Spleen (tissue), 11 donors: Measurements from ENCODE around the gene PARP9. TPM values are rescaled to one million over a fixed set of nuclear protein-coding genes. Genes with fewer than 3 reads are reported as not detected.
"Not testable (repeated sequence)": the region's sequence is repeated elsewhere in the genome, so short reads cannot be mapped to it uniquely, and the experiment has no call there.

Experiments
- DNase-seq: peaks from one replicate; pipeline ENCODE4 v3.0.0-alpha.2; 2020
- H3K27ac ChIP-seq, 8 donors: fragments of 200-600 bp; sonication (generic) in 7 of 8; 1 replicate in 4 of 8; 2 replicates in 4 of 8; pipeline versions ENCODE4 v1.5.0 to v1.8.0; 2016 to 2021; ENCODE audit warnings: inconsistent platforms in 4 of 8, mild to moderate bottlenecking in 4 of 8, moderate library complexity in 1 of 8
- H3K27me3 ChIP-seq, 7 donors: fragments of 200-600 bp; sonication (generic) in 6 of 7; replicated peaks in 1 of 7; 1 replicate in 4 of 7; 2 replicates in 3 of 7; pipeline versions ENCODE4 v1.5.0 to v1.8.0; 2016 to 2021; ENCODE audit warnings: inconsistent platforms in 3 of 7, mild to moderate bottlenecking in 1 of 7
- H3K36me3 ChIP-seq, 6 donors: fragments of 200-600 bp; sonication (generic) in 5 of 6; 1 replicate in 4 of 6; 2 replicates in 2 of 6; pipeline versions ENCODE4 v1.5.0 to v1.8.0; 2016 to 2021; ENCODE audit warnings: inconsistent platforms in 2 of 6
- H3K4me1 ChIP-seq, 6 donors: fragments of 200-600 bp; sonication (generic) in 5 of 6; 1 replicate in 3 of 6; 2 replicates in 3 of 6; pipeline versions ENCODE4 v1.5.0 to v1.8.0; 2016 to 2021; ENCODE audit warnings: inconsistent platforms in 3 of 6
- H3K4me3 ChIP-seq, 8 donors: fragments of 200-600 bp; sonication (generic) in 7 of 8; 1 replicate in 4 of 8; 2 replicates in 4 of 8; pipeline versions ENCODE4 v1.5.0 to v1.8.0; 2016 to 2021; ENCODE audit warnings: inconsistent platforms in 4 of 8, mild to moderate bottlenecking in 4 of 8, moderate library complexity in 2 of 8
- H3K9me3 ChIP-seq, 8 donors: fragments of 200-600 bp; sonication (generic) in 7 of 8; 1 replicate in 4 of 8; 2 replicates in 4 of 8; pipeline versions ENCODE4 v1.5.0 to v1.8.0; 2016 to 2021; ENCODE audit warnings: inconsistent platforms in 4 of 8
- CTCF ChIP-seq, 11 experiments: fragments of 200-600 bp in 7 of 11; fragments of 450-650 bp in 4 of 11; sonication (generic) in 4 of 11; IDR thresholded peaks in 8 of 11; conservative IDR thresholded peaks in 3 of 11; 1 replicate in 7 of 11; 2 replicates in 4 of 11; pipeline versions ENCODE4 v1.4.0 to v1.8.0; 2016 to 2021; ENCODE audit warnings: antibody characterized with exemption in 11 of 11, inconsistent platforms in 4 of 11, mild to moderate bottlenecking in 1 of 11
- POLR2A ChIP-seq, 3 donors: fragments of 450-650 bp; IDR thresholded peaks; one replicate each; pipeline ENCODE4 v1.5.1; 2017; ENCODE audit warnings: antibody characterized with exemption in 3 of 3, mild to moderate bottlenecking in 1 of 3
- POLR2AphosphoS5 ChIP-seq, 3 donors: sonication (generic); formaldehyde crosslinking; IDR thresholded peaks; one replicate each; pipeline ENCODE4 v1.5.1; 2017; ENCODE audit warnings: antibody characterized with exemption in 3 of 3
- WGBS, 5 donors: extraction: QIAGEN DNeasy Blood & Tissue Kit in 3 of 5; methylation state at CpG; one replicate each; pipeline versions ENCODE4 v1.1.5 to v1.1.7; 2013 to 2018; 5-methylcytosine and 5-hydroxymethylcytosine counted together
- intact Hi-C: fragments of 100-400 bp; cut with DNase I; formaldehyde crosslinking; loops from one replicate; pipeline ENCODE4 v1.15.0; 2023; ENCODE audit warnings: low total_unique reads
- polyA plus RNA-seq, 3 donors: library from polyadenylated mRNA; stranded (reverse); fragments of 200-250 nt; gene quantifications; one replicate each; pipeline ENCODE4 v1.2.1, GENCODE V29; 2013
- total RNA-seq, 7 donors: library from RNA; depleted of rRNA in 3 of 7; stranded (reverse); fragments of >200 nt in 3 of 7; fragmentation: NEBNext Ultra II Directional in 4 of 7; extraction: Animal tissue kit (Norgen Biotek cat#: 25700) in 4 of 7; gene quantifications; one replicate each; pipeline versions ENCODE4 v1.1.0 to v1.2.1, GENCODE V29; 2016 to 2021
- donor health status: healthy with polysubstance abuse.
- donor health status: DM: no; HTN: no; CAD: no; lungs with moderate emphysema.
- donor health status: DM: no; HTN: no; CAD: no.
- donor health status: Bipolar disorder and iron deficiency.
- donor health status: healthy.
- donor health status: DM: no; HTN: no; CAD: no.
- donor health status: DM: yes; HTN: yes; CAD: no.

The PARP9 gene
- total and polyA plus RNA-seq, 10 donors = 24.0 to 72.6 (median 61.8) TPM

- Histone ChIP-seq H3K27ac (no peak overlapping the region), H3K27me3 (no peaks in the 10 kb centered on the region), H3K4me3 (no peak overlapping the region), H3K9me3 (peaks cover 0 to 9% (median 5%) of the 10 kb centered on the region in 8 donors), H3K36me3 (no peaks in the 10 kb centered on the region), H3K4me1 (peaks cover 3 to 96% (median 36%) of the 10 kb centered on the region in 6 donors)
- intact Hi-C loops = no loop called here
- 91 to 98% (median 92%) methylated on average over 1 of the region's 1 CpG for WGBS, 5 donors
- no peak for DNase-seq
- TF ChIP-seq CTCF (IDR thresholded peaks at IDR 0.05 in 8 of 11, conservative IDR thresholded peaks at IDR 0.05 in 3 of 11) = no peak
- no peak for TF ChIP-seq POLR2AphosphoS5 (IDR thresholded peaks at IDR 0.05)
- no peak for TF ChIP-seq POLR2A (IDR thresholded peaks at IDR 0.05)
Measured at GRCh38 chr3:122506450-122506849, 57.6 kb downstream of the PARP9 start.

GRCh38 chr3:122505676-122506075, 58.4 kb downstream of the PARP9 start:
- H3K4me3 ChIP-seq = no peak overlapping the region
- 69 to 77% (median 70%) methylated on average over 2 of the region's 2 CpGs for WGBS, 5 donors
- intact Hi-C loops = no loop called here
- no peaks in the 10 kb centered on the region for H3K36me3 ChIP-seq
- no peak for TF ChIP-seq CTCF (IDR thresholded peaks at IDR 0.05 in 8 of 11, conservative IDR thresholded peaks at IDR 0.05 in 3 of 11)
- TF ChIP-seq POLR2A (IDR thresholded peaks at IDR 0.05) = no peak
- TF ChIP-seq POLR2AphosphoS5 (IDR thresholded peaks at IDR 0.05) = no peak
- no peak overlapping the region for H3K27ac ChIP-seq
- no peak for DNase-seq
- H3K4me1 ChIP-seq = peaks cover 3 to 96% (median 32%) of the 10 kb centered on the region in 6 donors
- H3K9me3 ChIP-seq = peaks cover 0 to 9% (median 5%) of the 10 kb centered on the region in 8 donors
- H3K27me3 ChIP-seq = no peaks in the 10 kb centered on the region

GRCh38 chr3:122502941-122503340, 61.2 kb downstream of the PARP9 start:
- intact Hi-C loops = no loop called here
- no peaks in the 10 kb centered on the region for H3K36me3 ChIP-seq
- no peak overlapping the region for H3K4me3 ChIP-seq
- no peaks in the 10 kb centered on the region for H3K9me3 ChIP-seq
- H3K27ac ChIP-seq = no peak overlapping the region
- no peak for DNase-seq
- no peak for TF ChIP-seq POLR2A (IDR thresholded peaks at IDR 0.05)
- no peak for TF ChIP-seq POLR2AphosphoS5 (IDR thresholded peaks at IDR 0.05)
- 32 to 56% (median 43%) methylated on average over 2 of the region's 2 CpGs for WGBS, 5 donors
- no peaks in the 10 kb centered on the region for H3K27me3 ChIP-seq
- peaks cover 3 to 97% (median 35%) of the 10 kb centered on the region in 6 donors for H3K4me1 ChIP-seq

- intact Hi-C loops = no loop called here
- Histone ChIP-seq H3K4me1 (peaks cover 3 to 97% (median 38%) of the 10 kb centered on the region in 6 donors), H3K4me3 (no peak overlapping the region), H3K36me3 (no peaks in the 10 kb centered on the region), H3K27me3 (no peaks in the 10 kb centered on the region), H3K27ac (no peak overlapping the region), H3K9me3 (no peaks in the 10 kb centered on the region)
- WGBS, 5 donors = 55 to 83% (median 61%) methylated on average over 2 of the region's 2 CpGs
- TF ChIP-seq POLR2A (IDR thresholded peaks at IDR 0.05) (no peak), CTCF (IDR thresholded peaks at IDR 0.05 in 8 of 11, conservative IDR thresholded peaks at IDR 0.05 in 3 of 11) (no peak), POLR2AphosphoS5 (IDR thresholded peaks at IDR 0.05) (no peak)
- no peak for DNase-seq
Measured at GRCh38 chr3:122502139-122502538, 62.0 kb downstream of the PARP9 start.

- H3K9me3 ChIP-seq, H3K27ac ChIP-seq, H3K36me3 ChIP-seq, intact Hi-C loops, DNase-seq, H3K27me3 ChIP-seq, H3K4me3 ChIP-seq: not testable (repeated sequence)
- peaks cover 3 to 97% (median 40%) of the 10 kb centered on the region in 6 donors for H3K4me1 ChIP-seq
- WGBS, 5 donors = 87 to 92% (median 91%) methylated on average over 6 of the region's 6 CpGs
Measured at GRCh38 chr3:122500964-122501363, 63.1 kb downstream of the PARP9 start.
